HepG2 (cell line): ENCODE measurements around the gene OXLD1.

Experiments used
- ATF6 ChIP-seq: sonication (generic); formaldehyde crosslinking; conservative IDR thresholded peaks from 2 replicates; pipeline ENCODE4 v1.4.0; 2020; ENCODE audit warnings: missing genetic modification reagents
- ETV6 ChIP-seq: sonication (generic); formaldehyde crosslinking; conservative IDR thresholded peaks from 2 replicates; pipeline ENCODE4 v1.4.0; 2020; ENCODE audit warnings: missing genetic modification reagents
- NFYB ChIP-seq: sonication (generic); formaldehyde crosslinking; IDR thresholded peaks from 2 replicates; pipeline ENCODE4 v1.4.0; 2020; ENCODE audit warnings: missing genetic modification reagents
- POLR2AphosphoS5 ChIP-seq: IDR thresholded peaks from 2 replicates; pipeline ENCODE4 v1.6.1; 2012; ENCODE audit warnings: low read depth, low read length
- RBM22 ChIP-seq: fragments of 200-400 bp; formaldehyde crosslinking; optimal IDR thresholded peaks from 2 replicates; pipeline ENCODE3; 2017; ENCODE audit warnings: mild to moderate bottlenecking, low read length, moderate library complexity
- SPEN ChIP-seq: sonication (generic); formaldehyde crosslinking; IDR thresholded peaks from 2 replicates; pipeline ENCODE4 v1.5.1; 2020; ENCODE audit warnings: low read depth, mild to moderate bottlenecking, missing genetic modification reagents
- TBX3 ChIP-seq: fragments of 450-650 bp; IDR thresholded peaks from 2 replicates; pipeline ENCODE4 v1.6.1; 2017; ENCODE audit warnings: antibody characterized with exemption, mild to moderate bottlenecking, inconsistent platforms, borderline replicate concordance
- TCF7L2 ChIP-seq: IDR thresholded peaks from 2 replicates; pipeline ENCODE4 v1.6.1; 2011; ENCODE audit warnings: mild to moderate bottlenecking, low read depth, low read length, moderate library complexity
- ZNF775 ChIP-seq: sonication (generic); formaldehyde crosslinking; IDR thresholded peaks from 2 replicates; pipeline ENCODE4 v1.4.0; 2020; ENCODE audit warnings: missing genetic modification reagents, mild to moderate bottlenecking, moderate library complexity, borderline replicate concordance
- TF ChIP-seq, protein P1 (sequence below): sonication (generic); formaldehyde crosslinking; IDR thresholded peaks from 2 replicates; pipeline ENCODE4 v1.5.0; 2020; ENCODE audit warnings: mild to moderate bottlenecking, missing genetic modification reagents, moderate library complexity

DNA sequence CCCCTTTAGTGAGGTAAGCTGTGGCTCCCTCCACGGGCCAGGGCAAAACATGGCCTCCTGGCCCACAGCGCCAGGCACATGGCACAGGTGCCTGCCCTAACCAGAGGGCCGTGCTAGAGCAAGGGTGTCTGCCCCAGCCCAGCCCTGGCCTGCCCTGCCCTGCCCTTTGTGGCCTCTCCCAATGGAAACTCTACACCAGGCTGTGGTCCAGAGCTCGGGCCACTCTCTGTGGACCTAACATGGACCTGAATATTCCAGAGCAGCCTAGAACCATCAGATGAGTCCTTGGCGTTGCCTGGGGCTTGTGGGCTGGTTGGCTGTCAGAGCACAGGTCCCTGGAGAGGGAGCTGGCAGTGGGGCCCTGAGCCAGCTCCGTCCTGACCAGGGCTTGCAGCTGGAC is 28.8 kb upstream of the OXLD1 start:
- TF ChIP-seq ETV6 (no peak), RBM22 (no peak), TBX3 (no peak), POLR2AphosphoS5 (no peak), NFYB (CRISPR knock-in tag) (no peak), SPEN (CRISPR knock-in tag) (no peak), ZNF775 (CRISPR knock-in tag) (no peak), ATF6 (CRISPR knock-in tag) (no peak), TCF7L2 (no peak)
- TF ChIP-seq, protein P1, sequence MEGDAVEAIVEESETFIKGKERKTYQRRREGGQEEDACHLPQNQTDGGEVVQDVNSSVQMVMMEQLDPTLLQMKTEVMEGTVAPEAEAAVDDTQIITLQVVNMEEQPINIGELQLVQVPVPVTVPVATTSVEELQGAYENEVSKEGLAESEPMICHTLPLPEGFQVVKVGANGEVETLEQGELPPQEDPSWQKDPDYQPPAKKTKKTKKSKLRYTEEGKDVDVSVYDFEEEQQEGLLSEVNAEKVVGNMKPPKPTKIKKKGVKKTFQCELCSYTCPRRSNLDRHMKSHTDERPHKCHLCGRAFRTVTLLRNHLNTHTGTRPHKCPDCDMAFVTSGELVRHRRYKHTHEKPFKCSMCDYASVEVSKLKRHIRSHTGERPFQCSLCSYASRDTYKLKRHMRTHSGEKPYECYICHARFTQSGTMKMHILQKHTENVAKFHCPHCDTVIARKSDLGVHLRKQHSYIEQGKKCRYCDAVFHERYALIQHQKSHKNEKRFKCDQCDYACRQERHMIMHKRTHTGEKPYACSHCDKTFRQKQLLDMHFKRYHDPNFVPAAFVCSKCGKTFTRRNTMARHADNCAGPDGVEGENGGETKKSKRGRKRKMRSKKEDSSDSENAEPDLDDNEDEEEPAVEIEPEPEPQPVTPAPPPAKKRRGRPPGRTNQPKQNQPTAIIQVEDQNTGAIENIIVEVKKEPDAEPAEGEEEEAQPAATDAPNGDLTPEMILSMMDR (CRISPR knock-in tag): no peak
